ENCODE results near the gene MAGI3.

Gene MAGI3

DNA sequence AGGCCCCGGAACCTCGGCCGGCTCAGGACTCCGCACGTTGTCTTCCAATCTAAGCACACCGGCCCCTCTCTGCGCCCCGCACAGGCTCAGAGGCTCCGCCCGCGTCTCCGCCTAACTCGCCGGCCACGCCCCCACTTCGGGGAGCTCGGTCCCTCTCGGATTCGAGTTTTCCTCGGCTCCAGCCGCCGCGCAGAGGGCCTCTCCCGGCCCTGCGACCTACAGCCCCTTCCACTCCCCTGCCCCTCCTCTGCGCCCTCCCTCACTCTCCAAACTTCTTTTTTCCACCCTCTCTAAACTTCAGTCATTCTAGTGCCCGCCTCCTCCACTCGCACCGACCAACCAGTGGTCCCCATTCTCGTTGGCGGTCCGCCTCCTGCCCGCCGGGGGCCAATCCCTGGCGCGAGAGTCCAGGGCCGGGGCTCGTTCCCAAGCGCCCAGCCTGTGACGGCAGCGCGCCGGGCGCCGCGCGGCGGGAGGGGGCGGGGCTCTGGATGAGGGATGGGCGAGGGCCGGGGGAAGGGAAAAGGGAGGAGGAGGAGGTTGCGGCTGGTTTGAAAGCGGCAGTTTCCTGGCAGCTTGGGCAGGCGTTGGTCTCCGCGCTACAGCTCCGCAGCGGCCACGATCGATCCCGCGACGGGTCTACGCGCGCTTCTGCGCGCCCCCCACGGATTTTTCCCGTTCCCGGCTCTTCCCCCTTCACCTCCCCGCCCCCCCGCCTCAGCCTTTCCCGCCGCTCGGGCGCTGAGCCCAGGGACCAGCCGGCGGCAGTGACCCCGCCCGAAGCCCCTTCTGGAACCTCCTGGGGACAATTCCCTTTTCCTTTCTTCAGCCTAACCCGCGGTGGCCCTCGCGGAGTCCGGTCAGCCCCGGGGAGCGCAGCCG, at the start of gene MAGI3:
Gene MAGI3, plus strand, starts transcription at position 563 of the 882 bp plus-strand sequence. CDS start 519 bp downstream, outside the sequence.
- TF ChIP-seq, protein P1, sequence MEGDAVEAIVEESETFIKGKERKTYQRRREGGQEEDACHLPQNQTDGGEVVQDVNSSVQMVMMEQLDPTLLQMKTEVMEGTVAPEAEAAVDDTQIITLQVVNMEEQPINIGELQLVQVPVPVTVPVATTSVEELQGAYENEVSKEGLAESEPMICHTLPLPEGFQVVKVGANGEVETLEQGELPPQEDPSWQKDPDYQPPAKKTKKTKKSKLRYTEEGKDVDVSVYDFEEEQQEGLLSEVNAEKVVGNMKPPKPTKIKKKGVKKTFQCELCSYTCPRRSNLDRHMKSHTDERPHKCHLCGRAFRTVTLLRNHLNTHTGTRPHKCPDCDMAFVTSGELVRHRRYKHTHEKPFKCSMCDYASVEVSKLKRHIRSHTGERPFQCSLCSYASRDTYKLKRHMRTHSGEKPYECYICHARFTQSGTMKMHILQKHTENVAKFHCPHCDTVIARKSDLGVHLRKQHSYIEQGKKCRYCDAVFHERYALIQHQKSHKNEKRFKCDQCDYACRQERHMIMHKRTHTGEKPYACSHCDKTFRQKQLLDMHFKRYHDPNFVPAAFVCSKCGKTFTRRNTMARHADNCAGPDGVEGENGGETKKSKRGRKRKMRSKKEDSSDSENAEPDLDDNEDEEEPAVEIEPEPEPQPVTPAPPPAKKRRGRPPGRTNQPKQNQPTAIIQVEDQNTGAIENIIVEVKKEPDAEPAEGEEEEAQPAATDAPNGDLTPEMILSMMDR (IDR thresholded peaks at IDR 0.05; ENCODE audit: insufficient read depth, low read depth, low read length, missing control alignments), result no peak
- DNase-seq (ENCODE audit: low read depth), result peak; percentile 99
- H3K4me3 ChIP-seq (ENCODE audit: low read length), result peak within 1 kb of the TSS; percentile 90

- DNase-seq (ENCODE audit: low read depth), result peak; percentile 33
- TF ChIP-seq, protein P1 (IDR thresholded peaks at IDR 0.05; ENCODE audit: insufficient read depth, low read depth, low read length, missing control alignments), result no peak
- no peak overlapping the region for H3K4me3 ChIP-seq (ENCODE audit: low read length)
Observed at GRCh38 chr1:113353580-113353979, 36.7 kb upstream of the MAGI3 start.

DNA sequence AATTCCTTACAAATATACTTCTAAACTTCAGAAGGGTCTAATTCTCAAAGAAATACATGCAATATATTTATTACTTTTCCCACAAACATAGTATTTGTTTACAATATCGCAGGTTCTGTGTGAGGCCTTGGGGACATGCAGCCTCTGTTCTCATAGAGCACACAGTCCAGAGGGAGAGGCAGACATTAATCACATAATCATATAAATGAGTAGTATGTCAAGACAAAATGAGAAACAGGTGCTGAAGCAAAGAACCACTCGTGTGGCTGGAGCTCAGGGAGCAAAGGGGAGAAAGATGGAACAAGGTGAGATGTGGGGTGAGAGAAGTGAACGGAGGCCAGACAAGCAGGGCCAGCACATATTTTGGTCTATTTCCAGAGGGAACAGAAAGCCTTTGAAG, 26.4 kb upstream of the MAGI3 start:
- H3K4me3 ChIP-seq (ENCODE audit: low read length), result no peak overlapping the region
- TF ChIP-seq, protein P1 (IDR thresholded peaks at IDR 0.05; ENCODE audit: insufficient read depth, low read depth, low read length, missing control alignments), result no peak
- DNase-seq (ENCODE audit: low read depth), result no peak

DNA sequence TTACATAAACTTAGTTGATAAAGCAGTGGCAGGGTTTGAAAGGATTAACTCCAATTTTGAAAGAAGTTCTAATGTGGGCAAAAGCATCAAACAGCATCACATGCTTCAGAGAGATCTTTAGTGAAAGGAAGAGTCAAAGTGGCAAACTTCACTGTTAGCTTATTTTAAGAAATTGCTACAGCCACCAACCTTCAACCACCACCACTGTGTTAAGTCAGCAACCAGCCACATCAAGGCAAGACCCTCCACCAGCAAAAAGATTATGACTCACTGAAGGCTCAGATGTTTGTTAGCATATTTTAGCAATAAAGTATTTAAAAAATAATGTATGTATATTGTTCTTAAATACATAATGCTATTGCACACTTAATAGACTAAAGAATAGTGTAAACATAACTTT, 21.3 kb upstream of the MAGI3 start:
- H3K4me3 ChIP-seq (ENCODE audit: low read length), result no peak overlapping the region
- DNase-seq (ENCODE audit: low read depth), result no peak

DNA sequence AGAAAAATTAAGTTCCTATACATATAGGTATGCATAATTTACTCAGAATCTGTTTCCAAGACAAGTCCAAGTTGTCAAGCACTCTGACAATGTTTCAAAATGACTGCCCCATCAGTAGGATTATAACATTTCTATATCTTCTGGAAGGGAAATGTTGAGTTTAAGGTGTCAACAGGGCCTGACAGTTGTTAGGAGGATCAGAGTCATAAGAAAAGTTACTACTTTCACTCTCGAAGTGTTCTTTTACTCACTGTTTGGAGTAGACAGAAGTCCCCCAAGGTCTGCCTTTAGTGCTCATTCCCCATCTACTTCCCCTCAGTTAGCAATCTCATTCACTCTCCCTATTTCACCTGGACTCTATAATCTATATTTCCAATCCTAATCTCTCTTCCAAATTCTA, 20.6 kb upstream of the MAGI3 start:
- no peak for DNase-seq (ENCODE audit: low read depth)
- TF ChIP-seq, protein P1 (IDR thresholded peaks at IDR 0.05; ENCODE audit: insufficient read depth, low read depth, low read length, missing control alignments), result no peak

More for the DNA sequence above, 21.3 kb upstream of the MAGI3 start:
- TF ChIP-seq, protein P1 (IDR thresholded peaks at IDR 0.05; ENCODE audit: insufficient read depth, low read depth, low read length, missing control alignments), result no peak

GRCh38 chr1:113370868-113371267, 19.4 kb upstream of the MAGI3 start:
- no peak overlapping the region for H3K4me3 ChIP-seq (ENCODE audit: low read length)
- TF ChIP-seq, protein P1 (IDR thresholded peaks at IDR 0.05; ENCODE audit: insufficient read depth, low read depth, low read length, missing control alignments), result no peak
- no peak for DNase-seq (ENCODE audit: low read depth)

More for the DNA sequence above, 20.6 kb upstream of the MAGI3 start:
- H3K4me3 ChIP-seq (ENCODE audit: low read length), result no peak overlapping the region
